Neural cell (in vitro differentiated cells): ENCODE measurements around the gene KIAA2012.

Experiments used
- EZH2 ChIP-seq: fragments of 200-600, 300-800 bp; shearing (Covaris generic), sonication (generic); IDR thresholded peaks from 2 replicates; pipeline ENCODE4 v1.6.1; 2014; ENCODE audit warnings: antibody characterized with exemption, low read length, borderline replicate concordance, mild to moderate bottlenecking; ENCODE audit not compliant: insufficient read depth, poor library complexity, severe bottlenecking
- TAF1 ChIP-seq: IDR thresholded peaks from 2 replicates; pipeline ENCODE4 v1.6.1; 2012; ENCODE audit warnings: low read depth
- TF ChIP-seq, protein P1 (sequence below): fragments of 450-650 bp; IDR thresholded peaks from 2 replicates; pipeline ENCODE4 v1.5.1; 2014; ENCODE audit warnings: antibody characterized with exemption, mild to moderate bottlenecking, moderate library complexity; ENCODE audit not compliant: poor library complexity, severe bottlenecking

DNA sequence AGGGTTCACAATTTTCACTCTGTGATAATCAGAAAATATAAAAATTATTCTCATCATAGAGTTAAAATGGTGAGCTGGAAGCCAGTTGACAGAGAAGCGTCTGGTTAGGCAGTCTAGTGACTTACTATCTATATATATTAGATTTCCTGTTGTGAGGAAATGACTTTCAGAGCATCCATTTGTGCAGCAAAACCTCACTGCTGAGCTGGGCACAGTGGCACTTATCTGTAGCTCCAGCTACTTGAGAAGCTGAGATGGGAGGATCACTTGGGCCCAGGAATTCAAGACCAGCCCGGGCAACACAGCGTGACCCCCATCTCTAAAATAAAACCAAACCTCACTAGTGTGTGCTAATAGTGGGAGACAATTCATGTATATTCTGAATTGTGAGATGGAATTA is 7.2 kb upstream of the KIAA2012 start:
- TF ChIP-seq, protein P1, sequence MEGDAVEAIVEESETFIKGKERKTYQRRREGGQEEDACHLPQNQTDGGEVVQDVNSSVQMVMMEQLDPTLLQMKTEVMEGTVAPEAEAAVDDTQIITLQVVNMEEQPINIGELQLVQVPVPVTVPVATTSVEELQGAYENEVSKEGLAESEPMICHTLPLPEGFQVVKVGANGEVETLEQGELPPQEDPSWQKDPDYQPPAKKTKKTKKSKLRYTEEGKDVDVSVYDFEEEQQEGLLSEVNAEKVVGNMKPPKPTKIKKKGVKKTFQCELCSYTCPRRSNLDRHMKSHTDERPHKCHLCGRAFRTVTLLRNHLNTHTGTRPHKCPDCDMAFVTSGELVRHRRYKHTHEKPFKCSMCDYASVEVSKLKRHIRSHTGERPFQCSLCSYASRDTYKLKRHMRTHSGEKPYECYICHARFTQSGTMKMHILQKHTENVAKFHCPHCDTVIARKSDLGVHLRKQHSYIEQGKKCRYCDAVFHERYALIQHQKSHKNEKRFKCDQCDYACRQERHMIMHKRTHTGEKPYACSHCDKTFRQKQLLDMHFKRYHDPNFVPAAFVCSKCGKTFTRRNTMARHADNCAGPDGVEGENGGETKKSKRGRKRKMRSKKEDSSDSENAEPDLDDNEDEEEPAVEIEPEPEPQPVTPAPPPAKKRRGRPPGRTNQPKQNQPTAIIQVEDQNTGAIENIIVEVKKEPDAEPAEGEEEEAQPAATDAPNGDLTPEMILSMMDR, result no peak
- no peak for TF ChIP-seq TAF1
- no peak for TF ChIP-seq EZH2
